Liver (tissue), 9 donors: ENCODE measurements around the gene PAPOLB. TPM values are rescaled to one million over a fixed set of nuclear protein-coding genes. Genes with fewer than 3 reads are reported as not detected.

Experiments used
- DNase-seq: peaks from one replicate; pipeline ENCODE4 v3.0.0-alpha.2; 2017; ENCODE audit warnings: low spot score
- H3K27ac ChIP-seq, 2 donors: one replicate each; pipeline ENCODE4 v1.7.0; 2013; ENCODE audit warnings: inconsistent platforms in 2 of 2, low read length in 2 of 2, control low read depth in 1 of 2, low read depth in 1 of 2, mild to moderate bottlenecking in 1 of 2
- H3K27me3 ChIP-seq, 4 donors: one replicate each; pipeline versions ENCODE4 v1.6.1 to v1.7.0; 2013; ENCODE audit warnings: low read length in 3 of 4, inconsistent platforms in 1 of 4, mild to moderate bottlenecking in 1 of 4, moderate library complexity in 1 of 4; ENCODE audit not compliant: control insufficient read depth in 4 of 4, insufficient read depth in 4 of 4
- H3K36me3 ChIP-seq, 4 donors: one replicate each; pipeline versions ENCODE4 v1.6.1 to v1.7.0; 2013; ENCODE audit warnings: low read length in 3 of 4, mild to moderate bottlenecking in 3 of 4, low read depth in 1 of 4, moderate library complexity in 1 of 4; ENCODE audit not compliant: control insufficient read depth in 4 of 4, insufficient read depth in 3 of 4
- H3K4me1 ChIP-seq, 4 donors: one replicate each; pipeline versions ENCODE4 v1.6.1 to v1.7.0; 2013; ENCODE audit warnings: low read length in 3 of 4, mild to moderate bottlenecking in 3 of 4, moderate library complexity in 1 of 4; ENCODE audit not compliant: control insufficient read depth in 4 of 4, insufficient read depth in 4 of 4
- H3K4me3 ChIP-seq, 3 donors: one replicate each; pipeline versions ENCODE4 v1.6.1 to v1.7.0; 2013; ENCODE audit warnings: low read length in 3 of 3, control low read depth in 1 of 3, low read depth in 1 of 3, mild to moderate bottlenecking in 1 of 3
- H3K9ac ChIP-seq, 2 donors: one replicate each; pipeline ENCODE4 v1.7.0; 2013; ENCODE audit warnings: low read length in 2 of 2, mild to moderate bottlenecking in 2 of 2, moderate library complexity in 2 of 2, control low read depth in 1 of 2, low read depth in 1 of 2
- H3K9me3 ChIP-seq, 4 donors: one replicate each; pipeline versions ENCODE4 v1.6.1 to v1.7.0; 2013; ENCODE audit warnings: low read length in 3 of 4; ENCODE audit not compliant: control insufficient read depth in 4 of 4
- ATF3 ChIP-seq: IDR thresholded peaks from 2 replicates; pipeline ENCODE4 v1.6.1; 2016; ENCODE audit warnings: antibody characterized with exemption
- CTCF ChIP-seq: fragments of 150-350 bp; IDR thresholded peaks from 2 replicates; pipeline ENCODE4 v1.5.1; 2017; ENCODE audit warnings: improper control_type of control experiment, low read depth, low read length; ENCODE audit not compliant: missing input control
- EGR1 ChIP-seq, 2 donors: IDR thresholded peaks; 2 replicates each; pipeline ENCODE4 v1.6.1; 2016 to 2018; ENCODE audit warnings: antibody characterized with exemption in 2 of 2, low read depth in 2 of 2
- FOXA2 ChIP-seq: IDR thresholded peaks from 2 replicates; pipeline ENCODE4 v1.6.1; 2016; ENCODE audit warnings: antibody characterized with exemption
- HNF4A ChIP-seq, 2 donors: conservative IDR thresholded peaks; 2 replicates each; pipeline ENCODE4 v1.6.1; 2016; ENCODE audit warnings: antibody characterized with exemption in 2 of 2, mild to moderate bottlenecking in 2 of 2
- HNF4G ChIP-seq: IDR thresholded peaks from 2 replicates; pipeline ENCODE4 v1.6.1; 2016; ENCODE audit warnings: antibody characterized with exemption
- NR2F2 ChIP-seq: IDR thresholded peaks from 2 replicates; pipeline ENCODE4 v1.6.1; 2016; ENCODE audit warnings: antibody characterized with exemption
- RAD21 ChIP-seq, 2 donors: IDR thresholded peaks; 2 replicates each; pipeline ENCODE4 v1.6.1; 2016; ENCODE audit warnings: antibody characterized with exemption in 2 of 2, mild to moderate bottlenecking in 2 of 2
- RXRA ChIP-seq, 2 donors: IDR thresholded peaks; 2 replicates each; pipeline ENCODE4 v1.6.1; 2017 to 2018; ENCODE audit warnings: antibody characterized with exemption in 2 of 2, mild to moderate bottlenecking in 1 of 2
- SP1 ChIP-seq: IDR thresholded peaks from 2 replicates; pipeline ENCODE4 v1.6.1; 2018; ENCODE audit warnings: antibody characterized with exemption, mild to moderate bottlenecking
- TAF1 ChIP-seq: conservative IDR thresholded peaks from 2 replicates; pipeline ENCODE4 v1.6.1; 2016; ENCODE audit warnings: antibody characterized with exemption, mild to moderate bottlenecking
- YY1 ChIP-seq: IDR thresholded peaks from 2 replicates; pipeline ENCODE4 v1.6.1; 2016; ENCODE audit warnings: antibody characterized with exemption, mild to moderate bottlenecking
- ZBTB33 ChIP-seq: IDR thresholded peaks from 2 replicates; pipeline ENCODE4 v1.6.1; 2016; ENCODE audit warnings: antibody characterized with exemption
- WGBS: extraction: QIAGEN DNeasy Blood & Tissue Kit; methylation state at CpG from one replicate; pipeline ENCODE4 v1.1.7; 2013; 5-methylcytosine and 5-hydroxymethylcytosine counted together
- polyA plus RNA-seq, 2 donors: library from polyadenylated mRNA; stranded (reverse) in 1 of 2; unstranded in 1 of 2; fragments of 200-250 nt in 1 of 2; fragments of >200 nt in 1 of 2; fragmentation: Nextera tagmentation in 1 of 2; extraction: Ambion mirVana in 1 of 2; gene quantifications; one replicate each; pipeline versions ENCODE4 v1.2.1 to v1.2.3, GENCODE V29; 2013 to 2015
- total RNA-seq, 2 donors: library from RNA; depleted of rRNA; stranded (reverse); fragments of >200 nt; gene quantifications; one replicate each; pipeline ENCODE4 v1.2.3, GENCODE V29; 2014
- donor health status: healthy.
- donor health status: healthy.
- donor health status: healthy.
- donor health status: healthy.
- donor health status: healthy.

Gene PAPOLB
- total and polyA plus RNA-seq, 4 donors, result 0.05 to 0.08 TPM; not detected in 2

GRCh38 chr7:4841836-4842235 lies 20.0 kb downstream of the PAPOLB start (continued):
- TF ChIP-seq CTCF (no peak), HNF4A (conservative IDR thresholded peaks at IDR 0.05) (no peak), RAD21 (IDR thresholded peaks at IDR 0.05) (no peak), ATF3 (no peak), NR2F2 (no peak)

- no peak for DNase-seq
- 95% methylated on average over 17 of the region's 17 CpGs for WGBS
- Histone ChIP-seq H3K27me3 (no peaks in the 10 kb centered on the region), H3K9me3 (no peaks in the 10 kb centered on the region), H3K36me3 (no peaks in the 10 kb centered on the region), H3K9ac (no peak overlapping the region), H3K4me1 (no peaks in the 10 kb centered on the region), H3K27ac (no peak overlapping the region), H3K4me3 (no peak overlapping the region)
- TF ChIP-seq YY1 (no peak), HNF4A (conservative IDR thresholded peaks at IDR 0.05) (no peak), SP1 (no peak), HNF4G (no peak)
These were observed 20.6 kb downstream of the PAPOLB start for GRCh38 chr7:4841007-4841784.

GRCh38 chr7:4840079-4840501 lies 21.7 kb downstream of the PAPOLB start:
- WGBS, result 90% methylated on average over 16 of the region's 16 CpGs
- Histone ChIP-seq H3K9ac (no peak overlapping the region), H3K9me3 (no peaks in the 10 kb centered on the region), H3K36me3 (no peaks in the 10 kb centered on the region), H3K4me3 (no peak overlapping the region), H3K4me1 (no peaks in the 10 kb centered on the region), H3K27me3 (no peaks in the 10 kb centered on the region), H3K27ac (no peak overlapping the region)
- TF ChIP-seq RXRA (IDR thresholded peaks at IDR 0.05), result no peak
- TF ChIP-seq CTCF, result no peak
- no peak for TF ChIP-seq ATF3
- TF ChIP-seq HNF4G, result no peak
- no peak for TF ChIP-seq EGR1 (IDR thresholded peaks at IDR 0.05; ENCODE audit: low read depth in 2 of 2)
- no peak for TF ChIP-seq ZBTB33
- no peak for TF ChIP-seq NR2F2
- no peak for TF ChIP-seq TAF1
- TF ChIP-seq YY1, result no peak
- no peak for TF ChIP-seq FOXA2
- no peak for TF ChIP-seq HNF4A (conservative IDR thresholded peaks at IDR 0.05)
- no peak for TF ChIP-seq RAD21 (IDR thresholded peaks at IDR 0.05)
- DNase-seq, result no peak
